NK-92 (cell line): ENCODE measurements around the gene PIP5KL1.

Experiments
- DNase-seq: peaks from one replicate; lab custom pipeline; 2025; ENCODE audit not compliant: unreplicated experiment; lab: John Stamatoyannopoulos, UW

The PIP5KL1 gene

DNA sequence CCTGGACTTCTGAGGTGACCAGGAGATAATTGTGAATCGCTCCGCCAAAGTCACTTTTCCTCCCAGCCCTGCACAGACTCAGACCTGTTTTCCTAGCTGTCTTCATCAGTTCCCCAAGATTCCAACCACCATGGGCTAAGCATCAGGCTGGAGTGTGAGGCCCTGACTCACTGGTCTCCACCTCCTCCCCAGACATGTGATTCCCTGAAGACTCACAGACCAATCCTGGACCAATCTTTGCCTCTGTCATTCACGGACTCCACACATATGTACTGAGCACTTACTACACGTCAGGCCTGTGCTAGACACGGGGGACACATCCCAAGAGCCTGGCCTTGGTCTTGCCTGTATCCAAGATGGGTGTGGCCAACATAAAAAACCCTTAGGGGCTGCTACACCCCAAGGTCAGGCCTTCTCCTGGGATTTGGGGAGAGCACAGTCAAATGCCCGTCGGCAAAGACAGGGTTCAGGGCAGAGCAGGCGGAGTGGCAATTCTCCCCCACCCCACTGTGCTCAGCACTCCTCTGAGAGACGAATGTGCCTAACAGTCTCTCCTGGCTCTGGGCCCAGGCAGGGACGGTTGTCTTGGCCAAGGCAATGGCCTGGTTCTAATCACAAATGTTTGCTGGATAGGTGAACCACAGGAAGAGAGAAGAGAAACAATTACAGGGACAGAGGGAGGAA, 38.3 kb upstream of the PIP5KL1 start:
- no peak for DNase-seq

DNA sequence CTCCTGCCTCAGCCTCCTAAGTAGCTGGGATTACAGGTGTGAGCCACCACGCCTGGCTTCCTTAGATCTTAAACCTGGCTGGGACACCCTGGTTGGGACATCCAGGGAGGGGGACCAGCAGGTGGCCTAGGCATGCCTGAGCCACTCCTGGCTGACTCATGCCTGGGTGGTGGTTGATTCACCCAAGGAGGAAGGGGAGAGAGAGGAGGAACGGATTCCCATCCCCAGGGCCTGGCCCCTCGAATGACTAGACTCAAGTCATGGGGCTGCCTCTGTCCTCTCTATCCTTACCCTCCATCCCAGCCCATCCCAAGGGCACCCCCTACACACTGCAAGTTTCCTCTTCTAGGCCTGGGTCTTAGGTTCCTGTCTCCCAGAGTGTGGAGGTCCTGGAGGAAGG, 37.5 kb upstream of the PIP5KL1 start:
- DNase-seq, result no peak

DNA sequence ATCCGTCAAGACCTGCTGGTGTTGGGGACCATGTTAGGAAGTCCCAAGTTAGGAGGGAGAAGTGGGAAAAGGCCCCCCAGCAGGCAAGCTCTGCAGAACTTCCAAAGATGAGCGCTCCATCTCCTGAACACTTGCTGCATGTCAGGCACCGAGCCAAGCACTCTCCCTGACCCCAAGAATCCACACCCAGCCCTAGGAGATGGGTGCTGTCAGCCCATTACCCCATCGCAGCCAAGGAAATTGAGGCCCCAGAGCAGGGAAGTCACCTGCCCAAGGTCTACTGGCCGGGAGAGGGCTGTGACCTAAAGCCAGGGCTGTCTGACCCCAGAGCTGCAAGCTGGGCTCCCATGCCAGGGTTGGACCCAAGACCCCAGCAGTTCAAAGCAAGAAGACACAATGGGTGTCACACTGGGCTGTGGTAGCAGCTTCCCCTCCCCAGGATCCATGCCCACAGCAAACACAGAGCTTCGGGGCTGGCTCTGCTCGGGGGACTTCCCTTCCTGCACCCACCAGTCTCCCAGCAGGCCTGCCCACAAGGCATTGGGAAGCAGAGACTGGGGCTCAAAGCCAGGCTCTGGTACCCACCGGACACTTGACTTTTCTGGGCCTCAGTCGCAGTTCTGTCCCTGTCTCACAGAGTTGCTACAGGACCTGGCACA, 36.7 kb upstream of the PIP5KL1 start:
- DNase-seq, result no peak

DNA sequence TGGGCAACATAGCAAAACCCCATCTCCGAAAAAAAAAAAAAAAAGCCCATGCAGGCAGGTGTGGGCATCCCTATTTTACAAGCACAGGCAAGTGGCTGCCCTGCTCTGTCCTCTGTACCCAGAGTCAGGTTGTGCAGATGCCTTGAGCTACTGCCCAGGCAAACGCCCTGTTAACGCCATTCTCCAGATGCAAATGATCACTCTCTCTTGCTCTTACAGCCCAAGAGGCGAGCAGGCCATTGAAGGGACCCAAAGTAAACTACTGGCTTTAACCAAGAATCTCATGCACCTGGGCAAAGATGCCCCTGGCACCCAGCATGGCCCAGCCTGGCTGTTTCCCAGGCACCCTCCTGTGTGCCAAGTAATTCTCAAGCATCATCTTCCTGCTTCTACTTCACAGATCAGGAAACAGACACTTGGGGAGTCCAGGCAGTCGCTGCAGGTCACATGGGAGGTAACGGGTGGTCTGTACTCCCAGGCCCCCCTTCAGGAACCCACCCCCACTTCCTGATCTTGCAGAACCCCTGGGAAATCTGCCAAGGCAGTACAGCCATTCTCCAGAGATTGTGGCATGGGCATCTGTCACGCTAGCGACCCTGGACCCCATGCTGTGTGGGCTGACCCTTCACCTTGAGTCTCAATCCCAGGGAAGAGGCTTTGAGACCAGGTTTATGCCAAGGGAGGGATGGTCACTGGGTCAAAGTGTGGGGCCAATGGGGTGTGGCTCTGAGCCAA, 36.0 kb upstream of the PIP5KL1 start:
- no peak for DNase-seq

DNA sequence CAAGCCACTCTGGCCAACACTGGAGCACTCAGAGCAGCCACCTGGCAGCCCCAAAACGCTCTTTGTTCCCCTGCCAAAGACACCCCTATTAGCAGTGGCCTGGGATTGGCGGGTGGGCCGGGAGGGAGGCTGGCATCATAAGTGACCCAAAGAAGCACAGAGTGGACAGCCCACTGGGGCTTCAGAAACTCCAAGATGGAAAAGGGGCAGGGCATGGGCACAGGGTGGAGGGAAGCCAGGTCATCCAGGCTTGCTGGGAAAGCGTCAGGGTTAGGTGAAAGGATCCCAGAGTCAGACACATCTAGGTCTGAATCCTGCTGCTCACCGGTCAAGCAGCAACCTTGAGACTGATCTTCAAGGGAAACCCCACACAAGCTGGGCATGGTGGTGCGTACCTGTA, 35.4 kb upstream of the PIP5KL1 start:
- DNase-seq, result no peak

DNA sequence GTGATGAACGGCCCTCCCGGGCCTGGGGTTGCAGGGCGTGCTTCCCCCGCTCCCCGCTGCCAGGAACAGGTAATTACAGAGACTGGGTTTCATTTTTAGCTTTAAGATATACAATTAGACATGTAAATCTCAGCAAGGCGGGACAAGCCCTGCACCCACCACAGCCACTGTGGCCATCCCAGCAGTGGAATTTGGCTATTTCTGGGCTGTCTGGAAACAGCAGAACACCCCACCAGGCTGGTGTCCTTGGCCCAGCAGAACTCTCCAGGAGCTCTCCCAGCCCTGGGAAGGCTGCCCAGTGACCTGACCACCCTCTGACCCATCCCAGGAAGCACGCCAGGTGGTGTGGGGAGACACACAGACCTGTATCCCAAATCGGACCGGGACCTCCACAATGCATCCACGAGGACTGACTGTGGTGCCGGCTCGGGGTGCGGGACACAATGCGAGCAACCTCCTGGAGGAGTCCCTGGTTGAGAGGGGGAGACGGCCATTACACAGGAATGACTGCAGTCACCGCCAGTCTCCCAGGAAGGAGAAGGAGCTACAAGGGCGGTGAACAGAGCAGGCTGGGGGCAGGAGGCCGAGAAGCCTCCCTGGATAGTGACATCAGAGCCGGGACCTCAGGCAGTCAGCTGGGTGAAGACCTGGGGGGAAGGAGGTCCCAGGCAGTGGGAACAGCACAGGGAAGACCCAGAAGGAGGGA, 32.9 kb upstream of the PIP5KL1 start:
- no peak for DNase-seq

DNA sequence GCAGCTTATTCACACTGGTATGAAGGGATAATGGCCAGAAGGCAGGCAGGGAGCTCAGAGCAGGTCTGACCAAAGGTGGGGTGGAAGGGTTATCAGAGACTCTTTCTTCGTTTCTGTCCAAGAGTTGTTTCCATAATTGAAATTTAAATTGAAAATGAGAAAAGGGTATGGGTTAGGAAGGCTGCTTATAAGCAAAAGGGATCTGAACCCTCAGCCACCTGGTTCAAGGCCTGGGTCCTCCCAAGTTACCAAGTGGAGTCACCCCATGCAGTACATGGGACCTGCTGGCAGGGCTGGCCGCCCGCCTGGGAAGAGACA, 32.4 kb upstream of the PIP5KL1 start:
- DNase-seq, result no peak

DNA sequence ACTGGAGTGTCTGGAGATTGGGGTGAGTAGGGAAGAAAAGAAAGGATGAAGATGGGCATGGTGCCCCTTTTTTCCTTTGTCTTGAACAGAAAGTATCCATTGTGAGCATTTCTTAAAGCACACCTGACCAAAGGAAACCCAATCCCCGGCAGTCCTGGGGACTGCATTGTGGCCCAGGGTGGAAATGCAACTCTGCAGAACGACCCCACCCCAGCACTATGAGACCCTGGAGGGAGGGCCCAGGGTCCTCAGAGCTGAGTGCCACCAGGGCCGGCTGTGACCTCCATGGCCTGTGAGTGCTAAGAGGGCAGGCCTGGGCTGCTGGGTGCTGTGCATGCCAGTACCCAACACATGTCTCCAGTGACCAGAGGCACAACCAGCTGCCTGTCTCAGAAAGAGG, 31.7 kb upstream of the PIP5KL1 start:
- no peak for DNase-seq

DNA sequence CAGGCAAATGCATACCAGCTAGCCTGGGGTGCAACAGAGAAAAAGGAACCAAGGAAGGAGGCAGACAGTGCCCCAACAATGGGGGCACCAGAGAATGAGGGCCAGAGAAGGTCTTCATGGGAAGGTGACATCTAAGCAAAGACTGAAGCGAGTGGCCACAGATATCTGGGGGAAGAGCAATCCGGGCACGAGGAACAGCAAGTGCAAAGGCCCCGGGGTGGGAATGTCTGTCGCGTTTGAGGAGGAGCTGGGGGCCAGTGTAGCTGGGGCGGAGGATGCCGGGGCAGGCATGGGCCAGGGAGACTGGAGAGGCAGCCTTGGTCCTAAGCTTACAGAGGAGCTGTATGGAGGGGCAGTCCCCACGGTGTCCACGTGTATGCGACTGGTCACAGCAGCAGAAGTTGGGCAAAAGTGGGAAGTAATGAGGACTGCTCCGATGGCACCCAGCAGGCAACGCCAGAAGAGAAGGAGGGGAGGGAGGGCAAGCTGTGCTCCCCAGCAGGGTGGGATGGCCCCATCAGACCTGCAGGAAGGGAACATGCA, 31.1 kb upstream of the PIP5KL1 start:
- no peak for DNase-seq

DNA sequence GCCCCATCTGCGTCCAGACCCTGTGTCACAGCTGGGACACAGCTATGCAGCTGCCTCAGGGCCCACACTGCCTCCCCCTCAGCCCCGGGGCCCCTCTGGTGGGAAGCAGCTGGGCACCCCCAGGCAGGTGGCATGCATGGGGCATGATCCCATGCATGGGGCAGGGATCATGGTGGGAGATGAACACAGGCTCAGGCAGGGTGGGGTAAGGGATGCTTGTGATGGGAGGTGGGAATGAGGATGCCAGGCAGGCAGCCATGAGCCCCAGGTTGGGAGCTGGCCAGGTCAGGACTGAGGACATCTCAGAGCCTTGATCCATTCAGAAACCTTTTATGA, 30.5 kb upstream of the PIP5KL1 start:
- no peak for DNase-seq

DNA sequence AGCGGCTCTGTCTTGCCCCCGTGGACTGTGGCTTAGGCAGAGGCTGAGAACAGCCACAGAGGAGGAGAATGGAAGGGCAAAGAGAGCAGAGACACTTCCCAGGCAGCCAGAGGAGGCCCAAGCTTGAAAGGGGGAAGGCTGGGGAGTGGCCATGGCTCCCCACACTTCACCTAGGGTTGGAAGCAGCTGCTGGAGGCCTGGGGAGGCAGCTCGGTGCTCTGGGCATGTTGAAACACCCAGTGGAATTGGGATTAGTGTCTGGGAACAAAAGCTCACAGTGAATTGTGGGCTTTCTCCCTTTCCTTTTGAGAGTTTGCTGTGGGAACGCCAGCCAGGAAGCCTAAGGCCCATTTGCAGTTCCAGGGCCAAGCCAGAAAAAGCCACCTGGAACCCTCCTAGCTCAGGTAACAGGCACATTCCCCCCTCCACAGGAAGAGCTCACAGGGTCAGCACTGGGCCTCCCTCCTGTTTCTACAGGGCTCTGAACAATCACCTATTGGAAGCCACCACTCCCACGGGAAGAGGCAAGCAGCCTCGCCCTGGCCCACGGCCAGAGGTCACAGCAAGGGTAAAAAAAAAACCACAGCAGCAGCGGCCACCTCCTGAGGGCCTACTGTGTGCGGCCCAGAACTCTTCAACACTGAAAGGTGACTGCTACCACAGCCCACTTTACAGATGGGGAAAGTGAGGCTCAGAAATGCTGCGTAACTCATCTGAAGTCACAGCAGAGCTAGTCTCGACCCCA, 30.0 kb upstream of the PIP5KL1 start:
- no peak for DNase-seq

DNA sequence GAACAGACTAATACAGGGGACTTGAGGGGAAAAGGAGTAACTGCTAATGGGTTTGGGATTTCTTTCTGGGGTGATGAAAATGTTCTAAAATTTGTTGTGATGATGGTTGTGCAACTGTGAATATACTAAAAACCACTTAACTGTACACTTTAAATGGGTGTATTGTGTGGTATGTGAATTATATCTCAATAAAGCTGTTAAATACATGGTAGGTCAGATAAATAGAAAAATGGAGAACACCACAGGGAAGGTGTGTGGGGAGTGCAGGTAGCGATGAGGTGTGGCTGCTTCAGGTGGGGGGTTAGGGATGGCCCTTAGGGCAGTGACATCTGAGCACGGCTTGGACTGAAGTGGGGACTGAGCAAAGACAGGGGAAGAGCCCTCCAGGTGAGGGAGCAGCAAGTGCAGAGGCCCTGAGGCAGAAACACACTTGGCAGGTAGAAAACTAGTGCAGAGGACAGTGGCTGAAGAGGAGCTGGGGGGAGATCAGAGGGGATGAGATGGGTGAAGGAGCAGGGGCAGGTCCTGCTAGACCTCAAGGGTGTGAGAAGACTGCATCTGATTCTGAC, 29.3 kb upstream of the PIP5KL1 start:
- DNase-seq, result no peak

DNA sequence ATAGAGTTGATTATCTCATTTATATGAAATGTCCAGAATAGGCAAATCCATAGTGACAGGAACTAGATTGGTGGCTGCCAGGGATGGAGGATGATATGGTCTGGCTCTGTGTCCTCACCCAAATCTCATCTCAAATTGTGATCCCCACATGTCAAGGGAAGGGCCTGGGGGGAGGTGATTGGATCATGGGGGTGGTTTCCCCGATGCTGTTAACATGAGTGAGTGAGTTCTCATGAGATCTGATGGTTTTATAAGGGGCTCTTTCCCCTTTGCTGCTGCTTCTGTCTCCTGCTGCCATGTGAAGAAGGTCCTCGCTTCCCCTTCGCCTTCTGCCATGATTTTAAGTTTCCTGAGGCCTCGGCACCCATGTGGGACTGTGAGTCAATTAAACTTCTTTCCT, 28.8 kb upstream of the PIP5KL1 start:
- DNase-seq, result no peak

DNA sequence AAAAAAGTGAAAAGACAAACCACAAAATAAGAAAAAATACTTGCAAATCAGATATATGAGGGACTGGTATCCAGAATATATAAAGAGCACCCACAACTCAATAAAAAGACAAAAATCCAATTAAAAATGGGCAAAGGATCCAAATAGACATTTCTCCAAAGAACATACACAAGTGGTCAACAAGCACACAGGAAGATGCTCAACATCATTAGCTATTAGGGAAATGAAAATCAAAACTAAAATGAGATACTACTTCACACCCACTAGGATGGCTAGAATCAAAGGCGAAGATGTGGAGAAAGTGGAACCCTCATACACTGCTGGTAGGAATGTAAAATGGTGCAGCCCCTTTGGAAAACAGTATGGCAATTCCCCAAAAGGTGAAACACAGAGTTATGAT, 28.2 kb upstream of the PIP5KL1 start:
- DNase-seq, result no peak

DNA sequence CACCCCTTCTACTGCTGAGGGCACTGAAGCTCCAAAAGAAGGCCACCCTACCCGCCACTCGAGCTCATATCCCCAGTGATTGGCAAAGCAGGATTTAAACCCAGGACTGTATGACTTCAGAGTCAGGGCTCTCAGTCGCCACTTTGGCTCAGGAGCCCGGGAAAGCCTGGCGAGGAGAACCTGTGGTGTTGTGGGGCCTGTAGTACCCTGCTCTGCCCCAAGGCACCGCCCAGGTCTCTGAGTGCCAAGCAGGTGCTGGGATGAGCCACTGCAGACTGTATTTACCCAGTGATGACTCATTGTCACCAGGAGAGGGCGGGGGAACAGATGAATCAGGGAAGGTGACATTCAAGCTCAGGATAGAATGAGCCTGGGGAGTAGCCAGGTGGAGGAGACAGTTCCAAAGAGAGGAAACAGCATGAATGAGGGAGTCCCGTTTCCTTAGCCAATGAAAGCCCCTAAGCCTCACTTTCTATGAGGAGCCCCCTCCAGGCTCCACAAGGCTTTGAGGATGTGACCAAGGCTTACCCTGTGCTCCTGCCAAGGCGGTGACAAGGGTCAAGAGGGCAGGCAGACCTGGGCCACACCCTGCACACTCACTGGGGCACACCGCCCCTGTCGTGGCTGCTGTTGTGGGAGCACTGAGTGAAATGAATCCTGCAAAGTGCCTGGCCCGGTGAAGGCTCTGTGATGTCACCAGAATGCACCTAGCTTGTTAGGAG, 24.9 kb upstream of the PIP5KL1 start:
- no peak for DNase-seq

DNA sequence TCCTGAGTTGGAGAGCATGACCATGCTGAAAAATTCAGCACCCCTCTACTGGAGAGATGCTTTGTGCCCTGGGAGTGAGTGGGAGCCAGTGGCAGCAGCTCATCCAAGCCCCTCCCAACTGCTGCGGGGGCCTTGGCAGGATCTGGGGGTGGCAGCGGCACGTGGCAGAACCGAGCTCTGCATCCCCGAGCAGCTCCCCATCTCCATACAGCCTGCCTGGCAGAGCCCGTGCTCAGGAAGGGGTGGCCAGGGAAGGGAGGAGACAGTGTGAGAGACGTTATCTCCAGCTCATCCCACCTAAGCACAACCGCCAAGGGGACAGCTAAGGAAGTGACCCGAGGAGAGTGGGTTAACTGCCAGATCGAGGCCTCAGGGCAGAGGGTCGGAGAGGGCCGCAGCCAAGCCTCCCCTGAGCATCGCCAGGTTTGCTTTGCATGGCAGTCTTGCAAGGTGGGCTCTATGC, 24.3 kb upstream of the PIP5KL1 start:
- DNase-seq, result no peak

DNA sequence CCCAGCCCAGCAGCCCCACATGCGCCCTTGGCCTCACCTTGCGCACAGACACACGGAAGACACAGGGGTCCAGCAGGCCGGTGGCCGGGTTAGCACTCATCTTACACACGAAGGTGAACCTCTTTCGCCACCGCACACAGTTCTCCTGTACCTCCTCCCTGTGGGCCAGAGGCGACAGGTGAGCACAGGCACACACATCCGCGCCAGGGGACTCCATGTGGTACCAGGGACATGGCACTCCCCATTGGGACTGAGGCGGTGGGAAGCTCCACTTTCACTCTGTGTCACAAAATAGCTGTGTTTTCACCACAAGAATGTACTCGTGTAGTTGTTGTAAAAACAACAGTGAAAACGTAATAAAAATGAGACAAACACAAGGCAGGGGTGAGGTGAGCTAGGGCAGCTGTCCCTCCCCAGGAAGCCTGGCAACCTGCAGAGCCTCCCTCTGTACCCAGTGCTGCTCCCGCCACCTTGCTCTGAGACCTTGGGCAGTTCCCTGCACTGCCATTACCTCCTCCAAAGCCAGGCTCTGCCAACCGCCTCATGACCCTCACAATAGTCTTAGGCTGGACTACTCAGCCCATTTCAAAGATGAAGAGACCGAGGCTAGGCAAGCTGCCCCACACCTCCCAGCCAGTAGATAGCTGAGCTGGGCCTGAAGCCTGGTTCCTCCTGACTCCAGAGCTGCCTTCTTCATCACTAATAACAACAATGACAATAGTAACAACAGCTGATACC, 23.4 kb upstream of the PIP5KL1 start:
- DNase-seq, result no peak

DNA sequence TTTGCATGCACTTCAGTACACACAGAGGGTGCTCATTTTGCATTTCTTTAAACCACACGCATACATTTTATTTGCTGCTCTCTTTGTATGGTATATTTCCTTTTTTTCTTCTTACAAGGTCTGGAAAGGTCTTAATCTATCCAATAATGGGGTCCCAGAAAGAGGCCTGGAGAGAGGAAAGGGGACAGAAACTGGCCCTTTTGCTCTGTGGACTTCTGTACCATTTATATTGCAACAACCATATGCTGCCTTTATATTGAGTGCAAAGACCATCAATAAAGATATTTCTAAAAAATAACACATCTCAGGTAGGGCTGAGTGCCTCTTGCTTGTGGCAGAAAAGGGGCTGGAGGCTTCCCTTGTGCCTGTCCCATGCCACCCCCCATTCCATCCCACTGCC, 22.6 kb upstream of the PIP5KL1 start:
- no peak for DNase-seq
